Fibroblast of lung (primary cell): ENCODE data around the gene NDOR1. TPM values are rescaled to one million over a fixed set of nuclear protein-coding genes. Genes with fewer than 3 reads are reported as not detected.

Experiments
- DNase-seq, 2 donors: peaks; one replicate each; pipeline versions ENCODE4 v3.0.0 to v3.0.0-alpha.2; 2010; ENCODE audit warnings: low read depth in 2 of 2
- H2AFZ ChIP-seq: 2 replicates; pipeline ENCODE4 v1.5.1; 2012; ENCODE audit warnings: low read length, control low read depth, inconsistent platforms
- H3K27ac ChIP-seq: 2 replicates; pipeline ENCODE4 v1.5.1; 2011; ENCODE audit warnings: low read length, control low read depth; ENCODE audit not compliant: insufficient read depth
- H3K27me3 ChIP-seq: 2 replicates; pipeline ENCODE4 v1.5.1; 2011; ENCODE audit warnings: mild to moderate bottlenecking, low read length; ENCODE audit not compliant: control insufficient read depth, insufficient read depth
- H3K36me3 ChIP-seq: 2 replicates; pipeline ENCODE4 v1.5.1; 2011; ENCODE audit warnings: low read length; ENCODE audit not compliant: control insufficient read depth, insufficient read depth
- H3K4me1 ChIP-seq: 2 replicates; pipeline ENCODE4 v1.5.1; 2011; ENCODE audit warnings: low read length; ENCODE audit not compliant: control insufficient read depth, insufficient read depth; ENCODE audit errors: extremely low read depth
- H3K4me2 ChIP-seq: 2 replicates; pipeline ENCODE4 v1.5.1; 2011; ENCODE audit warnings: low read length, control low read depth; ENCODE audit not compliant: insufficient read depth; ENCODE audit errors: extremely low read depth
- H3K4me3 ChIP-seq, 4 experiments: fragments of 200-600 bp in 1 of 4; sonication (generic) in 1 of 4; replicated peaks in 1 of 4; 2 replicates each; pipeline ENCODE4 v1.5.1; 2011 to 2016; ENCODE audit warnings: low read length in 4 of 4, low read depth in 3 of 4, mild to moderate bottlenecking in 3 of 4, control low read depth in 2 of 4, inconsistent platforms in 1 of 4, mixed read lengths in 1 of 4; ENCODE audit not compliant: insufficient read depth in 1 of 4; ENCODE audit errors: control extremely low read depth in 1 of 4
- H3K79me2 ChIP-seq: 2 replicates; pipeline ENCODE4 v1.5.1; 2012; ENCODE audit warnings: mild to moderate bottlenecking, low read length, inconsistent platforms; ENCODE audit not compliant: control insufficient read depth, insufficient read depth
- H3K9ac ChIP-seq: 2 replicates; pipeline ENCODE4 v1.5.1; 2011; ENCODE audit warnings: mild to moderate bottlenecking, low read length, control low read depth; ENCODE audit not compliant: insufficient read depth
- H3K9me3 ChIP-seq: 2 replicates; pipeline ENCODE4 v1.5.1; 2012; ENCODE audit warnings: low read depth, low read length; ENCODE audit not compliant: control insufficient read depth, insufficient read depth
- H4K20me1 ChIP-seq: 2 replicates; pipeline ENCODE4 v1.5.1; 2011; ENCODE audit warnings: low read length; ENCODE audit not compliant: control insufficient read depth, insufficient read depth; ENCODE audit errors: extremely low read depth
- EZH2 ChIP-seq: IDR thresholded peaks from 2 replicates; pipeline ENCODE4 v1.5.1; 2012; ENCODE audit warnings: low read length, control low read depth, mild to moderate bottlenecking; ENCODE audit errors: missing control alignments
- polyA plus RNA-seq, 2 donors: library from polyadenylated mRNA; depleted of rRNA in 1 of 2; stranded (reverse) in 1 of 2; unstranded in 1 of 2; fragments of >200 nt; gene quantifications; 2 replicates each; pipeline ENCODE4 v1.2.1, GENCODE V29; 2011 to 2012; ENCODE audit warnings: missing spikeins in 1 of 2
- total RNA-seq: library from RNA; depleted of rRNA; stranded (reverse); fragments of >200 nt; gene quantifications from 2 replicates; pipeline ENCODE4 v1.2.1, GENCODE V29; 2014
- TF ChIP-seq, protein P1 (sequence below), 2 donors: IDR thresholded peaks in 1 of 2; conservative IDR thresholded peaks in 1 of 2; 1 replicate in 1 of 2; 2 replicates in 1 of 2; pipeline ENCODE4 v1.5.1; 2011 to 2012; ENCODE audit warnings: low read length in 2 of 2, control low read depth in 1 of 2, inconsistent platforms in 1 of 2, low read depth in 1 of 2, mild to moderate bottlenecking in 1 of 2

Gene NDOR1
- total and polyA plus RNA-seq, 2 donors (not counting 1 experiment from before 2014, with no cell fraction given): 2.4 to 3.1 TPM

DNA sequence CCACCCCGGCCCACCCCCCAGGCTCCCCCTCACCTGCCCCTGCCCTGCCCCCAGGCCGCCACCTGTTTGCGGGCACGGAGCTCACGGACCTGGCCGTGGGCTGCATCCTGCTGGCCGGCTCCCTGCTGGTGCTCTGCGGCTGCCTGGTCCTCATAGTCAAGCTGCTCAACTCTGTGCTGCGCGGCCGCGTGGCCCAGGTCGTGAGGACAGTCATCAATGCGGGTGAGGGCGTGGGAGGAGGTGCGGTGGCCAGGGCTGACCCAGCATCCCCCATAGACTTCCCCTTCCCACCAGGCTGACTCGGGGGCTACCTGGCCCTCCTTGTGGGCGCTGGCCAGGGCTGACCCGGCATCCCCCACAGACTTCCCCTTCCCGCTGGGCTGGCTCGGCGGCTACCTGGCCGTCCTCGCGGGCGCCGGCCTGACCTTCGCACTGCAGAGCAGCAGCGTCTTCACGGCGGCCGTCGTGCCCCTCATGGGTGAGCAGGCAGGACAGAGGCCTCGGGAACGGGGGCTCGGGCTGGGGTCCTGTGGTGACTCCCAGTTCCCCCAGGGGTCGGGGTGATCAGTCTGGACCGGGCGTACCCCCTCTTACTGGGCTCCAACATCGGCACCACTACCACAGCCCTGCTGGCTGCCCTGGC is 28.7 kb downstream of the NDOR1 start:
- H4K20me1 ChIP-seq: no peaks in the 10 kb centered on the region
- H3K36me3 ChIP-seq: no peaks in the 10 kb centered on the region
- H3K9me3 ChIP-seq: no peaks in the 10 kb centered on the region
- no peak overlapping the region for H3K4me2 ChIP-seq
- H3K79me2 ChIP-seq: peaks cover 11% of the 10 kb centered on the region
- H2AFZ ChIP-seq: no peak overlapping the region
- no peak overlapping the region for H3K27ac ChIP-seq
- H3K27me3 ChIP-seq: no peaks in the 10 kb centered on the region
- no peak overlapping the region for H3K4me3 ChIP-seq
- H3K9ac ChIP-seq: no peak overlapping the region
- peaks cover 2% of the 10 kb centered on the region for H3K4me1 ChIP-seq
- DNase-seq: no peak
- no peak for TF ChIP-seq EZH2
- TF ChIP-seq, protein P1, sequence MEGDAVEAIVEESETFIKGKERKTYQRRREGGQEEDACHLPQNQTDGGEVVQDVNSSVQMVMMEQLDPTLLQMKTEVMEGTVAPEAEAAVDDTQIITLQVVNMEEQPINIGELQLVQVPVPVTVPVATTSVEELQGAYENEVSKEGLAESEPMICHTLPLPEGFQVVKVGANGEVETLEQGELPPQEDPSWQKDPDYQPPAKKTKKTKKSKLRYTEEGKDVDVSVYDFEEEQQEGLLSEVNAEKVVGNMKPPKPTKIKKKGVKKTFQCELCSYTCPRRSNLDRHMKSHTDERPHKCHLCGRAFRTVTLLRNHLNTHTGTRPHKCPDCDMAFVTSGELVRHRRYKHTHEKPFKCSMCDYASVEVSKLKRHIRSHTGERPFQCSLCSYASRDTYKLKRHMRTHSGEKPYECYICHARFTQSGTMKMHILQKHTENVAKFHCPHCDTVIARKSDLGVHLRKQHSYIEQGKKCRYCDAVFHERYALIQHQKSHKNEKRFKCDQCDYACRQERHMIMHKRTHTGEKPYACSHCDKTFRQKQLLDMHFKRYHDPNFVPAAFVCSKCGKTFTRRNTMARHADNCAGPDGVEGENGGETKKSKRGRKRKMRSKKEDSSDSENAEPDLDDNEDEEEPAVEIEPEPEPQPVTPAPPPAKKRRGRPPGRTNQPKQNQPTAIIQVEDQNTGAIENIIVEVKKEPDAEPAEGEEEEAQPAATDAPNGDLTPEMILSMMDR (conservative IDR thresholded peaks at IDR 0.05 in 1 of 2, IDR thresholded peaks at IDR 0.05 in 1 of 2; ENCODE audit: low read depth in 1 of 2, low read length in 2 of 2): no peak

DNA sequence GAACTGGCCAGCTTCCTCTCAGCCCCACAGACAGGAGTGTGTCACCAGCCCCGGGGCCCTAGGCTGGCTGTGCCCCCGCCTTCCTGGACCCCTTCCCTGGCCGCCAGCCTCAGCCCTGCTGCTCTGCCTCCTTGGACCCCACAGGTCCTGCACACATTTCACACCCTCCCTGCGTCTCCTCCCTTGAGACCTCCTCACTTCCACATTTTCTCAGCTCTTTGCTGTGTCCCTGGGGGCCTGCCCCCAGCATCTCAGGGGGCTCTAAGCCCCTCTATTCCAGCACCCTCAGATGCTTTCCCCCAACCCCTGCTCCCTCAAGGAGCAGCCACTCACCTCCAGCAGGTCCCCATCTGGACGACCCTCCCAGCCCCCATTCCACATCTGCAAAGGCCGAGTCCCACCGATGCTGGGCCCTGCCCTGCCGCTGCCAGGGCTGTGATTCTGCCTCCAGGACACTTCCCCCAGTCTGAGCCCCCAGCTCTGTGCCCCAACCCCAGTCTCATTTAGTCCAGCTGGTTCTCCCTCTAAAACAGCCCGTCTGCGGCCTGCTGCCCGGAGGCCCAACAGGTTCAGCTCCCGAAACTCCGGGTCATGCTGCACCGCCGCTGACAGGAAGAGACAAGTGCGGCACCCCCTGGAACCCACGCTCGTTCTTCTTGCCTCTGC is 29.4 kb downstream of the NDOR1 start:
- Histone ChIP-seq H3K4me2 (no peak overlapping the region), H3K4me1 (peaks cover 2% of the 10 kb centered on the region), H3K36me3 (no peaks in the 10 kb centered on the region), H3K27ac (no peak overlapping the region), H3K4me3 (no peak overlapping the region), H3K79me2 (peaks cover 13% of the 10 kb centered on the region), H3K9ac (no peak overlapping the region), H2AFZ (no peak overlapping the region), H4K20me1 (no peaks in the 10 kb centered on the region), H3K9me3 (no peaks in the 10 kb centered on the region), H3K27me3 (no peaks in the 10 kb centered on the region)
- TF ChIP-seq, protein P1 (conservative IDR thresholded peaks at IDR 0.05 in 1 of 2, IDR thresholded peaks at IDR 0.05 in 1 of 2; ENCODE audit: low read depth in 1 of 2, low read length in 2 of 2): no peak
- TF ChIP-seq EZH2: no peak
- no peak for DNase-seq

DNA sequence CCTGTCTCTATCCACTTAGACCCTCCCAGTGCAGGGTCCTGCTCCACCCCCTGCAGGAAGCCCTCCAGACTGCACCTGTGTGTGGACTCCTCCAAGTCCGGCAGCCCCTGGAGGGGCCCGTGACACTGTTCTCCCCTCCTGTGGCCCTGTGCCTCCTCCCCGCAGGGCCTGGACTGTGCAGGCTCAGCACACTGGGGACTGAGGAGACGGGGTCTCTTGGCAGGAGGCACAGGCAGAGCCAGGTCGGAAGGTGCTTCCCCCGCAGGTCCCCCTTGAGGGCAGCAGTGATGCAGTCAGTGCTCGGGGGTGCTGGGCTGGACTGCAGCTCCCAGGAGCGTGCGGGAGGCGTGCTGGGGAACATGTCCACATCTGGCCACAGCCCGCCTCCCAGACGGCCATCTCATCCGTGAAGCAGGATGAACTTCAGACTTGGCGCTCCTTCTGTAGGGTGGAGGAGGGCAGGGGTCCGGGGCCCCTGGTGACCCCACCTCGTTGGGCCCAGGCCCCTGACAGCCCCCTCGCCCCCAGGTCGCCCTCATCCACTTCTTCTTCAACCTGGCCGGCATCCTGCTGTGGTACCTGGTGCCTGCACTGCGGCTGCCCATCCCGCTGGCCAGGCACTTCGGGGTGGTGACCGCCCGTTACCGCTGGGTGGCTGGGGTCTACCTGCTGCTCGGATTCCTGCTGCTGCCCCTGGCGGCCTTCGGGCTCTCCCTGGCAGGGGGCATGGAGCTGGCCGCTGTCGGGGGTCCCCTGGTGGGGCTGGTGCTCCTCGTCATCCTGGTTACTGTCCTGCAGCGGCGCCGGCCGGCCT is 30.1 kb downstream of the NDOR1 start:
- H3K4me3 ChIP-seq: no peak overlapping the region
- no peak overlapping the region for H3K27ac ChIP-seq
- peaks cover 2% of the 10 kb centered on the region for H3K4me1 ChIP-seq
- peaks cover 13% of the 10 kb centered on the region for H3K79me2 ChIP-seq
- H2AFZ ChIP-seq: no peak overlapping the region
- no peaks in the 10 kb centered on the region for H3K9me3 ChIP-seq
- no peaks in the 10 kb centered on the region for H3K27me3 ChIP-seq
- TF ChIP-seq, protein P1 (conservative IDR thresholded peaks at IDR 0.05 in 1 of 2, IDR thresholded peaks at IDR 0.05 in 1 of 2; ENCODE audit: low read depth in 1 of 2, low read length in 2 of 2): no peak
- no peak for TF ChIP-seq EZH2
- H4K20me1 ChIP-seq: no peaks in the 10 kb centered on the region
- no peaks in the 10 kb centered on the region for H3K36me3 ChIP-seq
- DNase-seq: no peak
- H3K9ac ChIP-seq: no peak overlapping the region
- H3K4me2 ChIP-seq: no peak overlapping the region
